ENCODE data around the gene CDKL5.
A peak's percentile ranks its signal among the peaks of the same experiment; 100 is the strongest.

The CDKL5 gene

DNA sequence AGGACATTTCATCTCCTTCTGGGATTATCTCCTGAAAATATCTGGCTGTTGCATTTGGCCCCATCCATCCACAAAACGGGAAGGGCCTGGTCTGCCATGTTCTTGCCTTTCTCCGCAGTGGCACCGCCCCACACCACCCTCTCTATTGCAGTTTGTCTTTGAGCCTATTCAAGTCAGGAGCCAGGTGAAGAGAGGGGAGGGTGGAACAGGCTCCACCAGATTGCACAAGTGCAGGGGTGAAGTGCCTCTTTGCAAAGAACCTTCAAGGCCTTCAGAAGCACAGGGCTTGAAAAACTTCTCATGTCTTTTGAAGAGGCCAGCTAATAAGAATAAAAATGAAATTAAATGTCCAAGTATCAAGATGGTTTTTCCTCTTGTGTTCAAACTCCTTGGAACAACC lies 217.8 kb downstream of the CDKL5 start:
- no peak for DNase-seq

DNA sequence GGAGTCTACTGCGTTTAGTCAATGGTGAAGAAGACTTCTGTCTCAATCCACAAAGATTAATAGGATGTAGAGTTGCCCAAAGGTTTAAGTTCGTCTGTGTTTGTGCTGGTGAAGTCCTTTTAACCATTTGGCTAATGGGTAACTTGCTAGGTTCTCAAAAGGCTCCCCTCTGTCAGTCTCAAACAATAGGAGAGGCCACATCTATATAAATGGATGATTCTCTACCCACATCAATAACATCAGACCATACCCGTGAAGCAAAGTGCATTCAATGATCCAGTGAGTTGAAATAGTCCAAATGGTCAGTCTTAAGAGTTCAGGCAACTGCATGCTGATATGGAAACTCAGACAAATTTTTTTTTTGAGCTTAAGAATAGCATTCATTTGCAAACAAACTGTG lies 218.4 kb downstream of the CDKL5 start:
- no peak for DNase-seq

DNA sequence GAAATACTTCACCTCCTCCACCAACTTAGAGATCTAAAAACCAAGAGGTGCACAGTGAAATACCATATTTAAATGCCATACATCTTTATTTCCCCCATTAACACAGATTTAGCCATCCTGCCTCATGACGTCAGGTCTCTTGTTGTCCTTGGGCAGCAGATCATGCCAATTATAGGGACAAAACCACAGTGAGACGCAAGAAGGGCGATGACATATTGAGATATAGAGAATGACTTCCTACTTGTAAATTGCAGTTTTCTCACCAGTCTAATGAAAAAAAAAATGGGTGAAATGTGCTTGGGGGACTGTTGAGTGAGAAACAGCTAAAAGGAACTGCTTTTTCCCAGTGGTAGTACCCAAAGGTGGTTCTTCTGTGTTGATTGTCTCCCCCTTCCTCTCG lies 222.2 kb downstream of the CDKL5 start:
- DNase-seq = no peak

DNA sequence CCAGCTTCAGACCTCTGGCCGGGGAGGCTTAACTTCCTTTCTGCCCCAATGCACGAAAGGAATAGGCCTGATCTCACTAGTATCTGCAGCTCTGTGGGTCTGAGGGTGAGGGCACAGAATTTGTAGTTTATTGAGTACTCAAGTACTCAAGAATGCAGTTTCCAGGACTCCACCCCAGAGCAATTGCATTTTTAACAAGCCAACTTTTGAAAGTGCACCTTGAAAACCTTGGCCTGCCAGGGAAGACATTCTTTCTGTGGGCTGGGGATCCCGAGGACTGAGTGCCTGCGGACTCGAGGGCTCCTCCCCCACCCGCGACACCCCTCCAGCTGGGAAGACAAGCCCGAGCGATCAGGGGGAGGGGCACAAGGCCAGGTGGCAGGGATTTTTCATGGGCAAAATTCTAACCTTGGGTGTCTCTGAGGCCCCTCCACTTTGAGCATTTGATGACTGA lies 224.1 kb downstream of the CDKL5 start:
- no peak for DNase-seq

DNA sequence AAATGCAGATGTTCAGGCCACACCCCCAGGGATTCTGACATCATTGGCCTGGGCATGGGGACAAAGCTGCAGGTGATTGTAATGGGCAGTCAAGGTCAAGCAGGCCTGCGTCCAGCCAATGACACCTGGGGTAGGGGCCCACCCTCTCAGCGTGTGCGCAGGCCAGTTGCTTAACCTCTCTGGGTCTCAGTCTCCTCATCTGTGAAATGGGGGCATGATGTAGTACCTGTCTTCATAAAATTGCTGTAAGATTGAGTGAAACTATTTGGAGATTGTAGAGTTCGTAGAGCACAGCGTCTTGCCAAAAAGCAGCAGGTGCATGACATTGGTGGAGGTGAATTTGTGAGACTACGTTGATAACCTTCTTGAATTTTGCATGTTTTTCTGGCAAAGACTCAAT lies 225.3 kb downstream of the CDKL5 start:
- no peak for DNase-seq

DNA sequence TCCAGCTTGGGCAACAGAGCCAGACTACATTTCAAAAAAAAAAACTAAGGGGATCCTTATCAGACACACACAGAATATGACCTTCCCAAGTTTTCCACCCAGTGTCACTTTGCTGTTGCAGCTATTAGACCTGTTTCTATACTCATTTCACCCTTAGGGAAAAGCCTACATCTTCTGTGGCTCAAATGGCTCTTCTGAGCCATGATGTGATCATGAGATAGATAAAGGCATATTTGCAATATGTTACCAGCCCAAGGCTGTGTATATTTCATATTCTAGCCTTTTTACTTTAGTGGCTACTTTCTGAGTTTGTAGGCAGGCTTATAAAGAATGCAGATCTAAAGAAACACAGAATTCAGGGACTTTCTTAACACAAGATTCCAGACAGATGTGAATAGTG lies 227.2 kb downstream of the CDKL5 start:
- DNase-seq = no peak

DNA sequence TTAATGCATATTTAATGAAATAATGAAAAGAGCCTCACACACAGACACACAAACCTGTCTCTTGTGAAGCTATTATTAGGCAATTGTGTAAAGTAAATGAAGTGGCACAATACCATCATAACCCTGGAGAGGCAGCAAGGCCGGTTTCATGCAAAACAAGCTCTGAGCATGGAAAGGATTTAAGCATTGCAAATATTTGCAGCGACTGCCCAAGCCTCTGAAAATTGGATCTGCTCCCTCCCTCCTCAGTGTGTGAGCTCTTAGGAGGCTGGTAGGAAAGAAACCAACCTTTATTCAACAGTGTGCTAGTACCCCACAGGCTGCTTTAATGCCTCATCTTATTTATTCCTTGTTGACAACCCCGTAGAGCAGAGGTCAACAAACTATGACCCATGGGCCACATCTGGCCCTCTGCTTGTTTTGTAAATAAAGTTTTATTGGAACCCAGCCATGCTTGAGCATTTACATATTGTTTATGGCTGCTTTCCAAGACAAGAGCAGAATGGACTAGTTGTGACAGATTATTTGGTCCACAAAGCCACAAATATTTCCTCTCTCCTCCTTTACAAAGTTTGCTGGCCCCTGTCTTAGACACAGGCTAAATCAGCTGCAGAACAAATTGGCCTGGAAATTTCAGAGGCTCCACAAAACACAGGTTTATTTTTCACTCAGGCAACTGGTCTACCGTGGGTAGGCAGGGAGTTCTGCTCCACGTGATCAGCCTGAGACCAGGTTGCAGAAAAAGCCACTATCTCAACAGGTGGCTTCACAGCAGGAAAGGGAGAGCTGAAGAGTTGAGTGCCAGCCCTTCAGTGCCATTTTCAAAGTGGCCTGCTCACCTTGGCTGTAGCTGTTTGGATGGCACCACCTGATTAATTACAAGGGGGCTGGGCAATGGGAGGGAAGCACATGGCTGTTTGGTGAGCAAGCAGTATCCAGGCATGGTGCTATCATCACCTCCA lies 229.7 kb downstream of the CDKL5 start:
- no peak for DNase-seq

DNA sequence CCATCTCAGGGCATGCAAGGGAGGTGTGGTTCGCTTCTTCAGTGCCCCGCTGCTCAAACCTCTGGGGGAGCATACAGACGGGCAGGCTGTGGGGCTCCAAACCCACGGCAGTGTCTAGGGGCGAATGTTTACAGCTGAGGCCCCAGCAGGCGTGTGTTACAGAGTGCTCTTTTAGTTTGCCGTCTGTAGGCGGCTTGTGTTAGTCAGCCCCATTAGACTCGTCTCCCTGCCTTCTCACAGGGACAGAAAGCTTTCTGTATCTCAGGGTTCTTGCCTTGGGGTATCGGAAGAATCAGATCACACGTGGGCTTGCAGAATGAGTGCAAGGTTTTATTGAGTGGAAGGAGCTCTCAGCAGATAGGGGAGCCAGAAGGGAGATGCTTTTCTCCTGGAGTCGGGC lies 235.9 kb downstream of the CDKL5 start:
- DNase-seq = peak in 3 of 56 donors; percentile 8 to 19 (median 16)

DNA sequence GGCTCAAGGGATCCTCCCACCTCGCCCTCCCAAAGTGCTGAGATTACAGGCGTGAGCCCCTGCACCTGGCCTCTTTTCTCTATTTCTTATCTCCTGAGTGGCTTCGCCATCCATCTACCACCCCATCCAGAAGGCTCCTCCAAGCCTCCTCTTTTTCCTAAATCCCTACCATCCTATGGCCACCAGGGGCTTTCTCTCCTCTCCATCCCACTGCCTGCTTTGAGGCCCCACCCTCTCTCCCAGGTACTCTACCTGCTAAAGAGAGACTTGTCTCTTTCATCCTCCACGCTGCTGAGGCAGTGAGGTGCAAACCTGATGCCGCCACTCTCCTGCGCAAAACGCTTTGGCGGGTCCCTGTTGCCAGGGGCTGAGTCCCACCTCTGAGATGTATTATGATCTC lies 239.5 kb downstream of the CDKL5 start:
- no peak for DNase-seq

DNA sequence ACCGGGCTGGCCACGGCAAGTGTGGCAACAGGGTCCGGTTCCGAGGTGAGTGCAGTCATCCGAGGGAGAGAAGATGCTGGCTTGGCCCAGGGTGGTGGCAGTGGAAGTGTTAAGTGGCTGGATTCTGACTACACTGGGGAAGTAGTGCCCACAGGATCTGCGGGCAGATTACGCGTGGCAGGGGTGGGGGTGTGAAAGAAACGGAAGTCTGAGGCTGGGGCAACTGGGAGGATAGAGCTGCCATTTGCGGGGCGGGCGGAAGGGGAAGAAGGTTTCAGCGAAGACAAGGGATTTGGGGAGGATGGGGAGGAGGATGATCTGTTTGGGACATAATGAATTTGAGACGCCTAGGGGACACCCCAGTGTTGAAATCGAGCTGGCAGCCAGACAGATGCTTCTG lies 241.2 kb downstream of the CDKL5 start:
- no peak for DNase-seq

DNA sequence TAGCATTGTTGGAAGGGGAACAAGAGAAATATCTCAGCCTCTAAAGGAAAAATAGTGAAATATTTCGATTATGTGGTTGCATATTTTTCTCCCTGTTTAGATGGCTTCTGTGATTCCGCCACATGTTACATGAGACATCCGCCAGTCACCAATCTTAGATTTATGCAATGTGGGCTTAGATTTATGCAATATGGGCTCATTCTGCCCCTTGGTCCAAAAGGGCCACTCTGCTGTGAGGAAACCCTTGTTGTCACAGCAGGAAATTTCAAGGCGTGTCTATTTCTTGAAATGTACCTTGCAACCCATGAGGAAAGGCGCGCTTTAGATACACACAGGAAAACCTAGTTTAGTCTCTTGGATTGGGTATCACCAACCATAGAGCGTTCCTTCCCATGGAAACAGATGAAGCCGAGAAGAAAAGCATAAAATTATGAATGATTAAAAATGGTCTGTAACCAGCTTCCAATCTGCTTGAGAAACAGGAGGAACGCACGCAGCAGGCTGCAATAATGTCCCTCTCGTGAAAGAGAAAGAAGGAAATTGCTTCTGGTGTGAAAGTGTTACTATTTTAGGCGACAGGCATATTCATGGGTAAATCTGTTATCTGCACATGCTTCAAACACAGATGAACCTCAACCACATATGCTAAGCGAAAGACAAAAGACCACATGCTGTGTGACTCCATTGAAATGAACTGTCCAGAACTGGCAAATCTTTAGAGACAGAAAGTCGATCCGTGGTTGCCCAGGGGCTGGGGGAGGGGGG lies 242.8 kb downstream of the CDKL5 start:
- no peak for DNase-seq

DNA sequence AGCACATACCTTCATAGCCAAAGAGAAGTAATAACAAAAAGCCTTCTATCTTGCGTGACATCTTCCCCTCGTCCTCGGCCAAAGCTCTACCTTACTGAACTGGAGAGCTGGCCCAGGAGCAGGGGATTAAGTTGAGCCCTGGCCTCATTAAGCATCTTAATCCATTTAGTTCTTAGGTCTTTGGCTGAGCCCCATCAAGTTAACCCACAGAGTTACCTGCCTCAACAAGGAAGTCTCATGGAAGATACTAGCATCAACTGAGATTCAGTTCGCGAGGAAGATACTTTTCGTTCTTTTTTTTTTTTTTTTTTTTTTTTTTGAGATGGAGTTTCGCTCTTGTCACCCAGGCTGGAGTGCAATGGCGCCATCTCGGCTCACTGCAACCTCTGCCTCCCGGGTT lies 246.6 kb downstream of the CDKL5 start, which contains the start of gene RS1:
Gene RS1, minus strand, starts transcription at position 101 of the 400 bp plus-strand sequence. Its CDS starts 40 bp downstream, at position 61.
- DNase-seq = no peak

DNA sequence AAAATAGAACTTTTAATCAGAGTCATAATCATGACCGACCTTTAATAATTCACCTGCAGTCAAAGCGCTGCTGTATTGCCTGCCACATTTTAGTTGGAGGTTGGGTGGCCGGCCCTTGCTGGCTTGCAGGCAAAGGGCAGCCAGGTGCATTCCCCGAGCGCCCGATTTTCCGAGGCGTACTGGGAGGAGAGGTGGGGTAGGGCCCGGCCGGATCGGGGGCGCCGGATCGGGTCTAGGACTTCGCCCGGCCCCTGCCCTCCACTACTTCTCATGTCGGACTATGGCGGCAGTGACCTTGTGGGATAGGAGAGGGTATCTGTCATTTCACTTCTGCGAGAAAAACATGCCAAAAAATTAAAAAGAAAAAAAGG lies 249.0 kb downstream of the CDKL5 start:
- DNase-seq = peak in 28 of 56 donors; percentile 1 to 57 (median 17)

DNA sequence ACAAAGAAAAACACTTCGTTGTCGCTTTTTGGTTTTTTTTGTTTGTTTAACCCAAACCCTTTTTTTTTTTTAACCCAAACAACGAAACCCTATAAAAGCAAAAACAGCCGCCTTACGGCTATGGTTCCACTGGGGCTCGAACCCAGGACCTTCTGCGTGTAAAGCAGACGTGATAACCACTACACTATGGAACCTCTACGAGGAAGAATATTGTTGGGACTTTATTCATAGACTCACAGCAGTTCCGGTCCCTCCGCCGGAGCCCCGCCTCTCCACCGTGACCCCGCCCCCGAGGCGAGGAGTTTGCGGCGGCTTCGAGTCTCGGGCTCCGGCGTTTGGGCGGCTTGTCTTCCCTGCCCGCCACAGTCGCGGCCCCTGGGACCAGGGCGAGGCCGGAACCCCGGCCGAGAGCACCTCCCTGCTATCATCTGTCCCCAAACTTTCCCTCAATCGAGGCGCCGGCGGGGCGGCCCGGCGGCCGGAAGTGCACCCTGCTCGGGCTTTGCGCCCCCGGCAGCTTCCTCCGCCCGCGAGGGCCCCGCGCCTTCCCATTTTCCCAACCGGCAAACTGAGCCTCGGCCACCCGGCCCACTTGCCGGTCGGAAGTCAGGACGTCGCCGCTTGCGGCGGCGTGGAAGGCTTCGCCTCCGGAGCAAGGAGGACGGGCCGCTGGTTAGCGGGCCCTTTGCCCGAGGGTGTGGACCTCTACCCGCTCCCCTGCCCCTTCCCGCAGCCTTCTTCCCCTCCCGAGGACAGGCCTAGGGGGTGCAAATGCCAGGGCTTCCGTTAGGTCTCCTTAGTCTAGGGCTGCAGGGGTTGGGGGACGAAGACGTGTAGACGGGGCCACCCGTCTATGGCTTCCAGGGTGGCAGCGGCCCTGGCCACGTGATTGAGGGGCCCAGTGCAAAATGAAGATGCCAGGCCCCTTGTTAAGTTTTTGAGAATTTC lies 249.7 kb downstream of the CDKL5 start:
- DNase-seq = peak; percentile 0 to 84 (median 54)

DNA sequence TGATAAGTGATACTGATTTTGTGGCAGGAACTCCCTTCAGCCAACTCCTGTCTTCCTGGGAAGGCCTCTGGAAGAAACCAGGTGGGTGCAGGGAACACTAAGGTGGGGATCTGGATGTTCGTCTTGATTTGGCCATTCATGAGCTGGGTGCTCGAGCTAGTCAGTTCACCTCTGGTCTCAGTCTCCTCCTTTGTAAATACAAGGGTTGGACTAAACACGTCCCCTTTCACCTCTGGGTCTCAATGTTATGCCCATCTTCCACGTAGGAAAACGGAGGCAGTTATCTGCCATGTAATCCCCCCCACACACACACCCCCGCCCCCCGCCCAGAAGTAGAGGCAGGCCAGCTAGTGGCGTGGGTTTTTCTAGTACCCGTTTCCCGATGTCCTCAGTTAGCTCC lies 250.6 kb downstream of the CDKL5 start:
- DNase-seq = no peak

DNA sequence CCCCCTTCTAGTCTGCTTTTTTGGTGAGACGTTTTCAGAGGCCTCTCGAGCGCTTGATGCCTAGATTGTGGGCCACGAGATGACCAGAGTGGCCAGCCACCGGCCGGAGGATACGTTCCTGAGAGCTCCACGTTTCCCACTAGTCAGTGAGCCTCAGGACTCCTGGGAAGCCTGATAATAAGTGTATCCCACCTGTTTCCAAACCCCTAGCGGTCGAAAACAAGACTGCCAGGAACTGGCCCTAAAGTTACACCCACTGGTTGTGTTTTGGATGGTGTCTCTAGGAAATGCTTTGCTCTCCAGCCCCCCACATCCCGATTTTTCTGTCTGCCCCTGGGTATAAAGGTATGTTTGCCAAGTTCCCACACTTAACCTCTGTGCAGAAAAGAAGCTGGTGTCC lies 251.1 kb downstream of the CDKL5 start:
- peak in 1 of 56 donors; percentile 1 for DNase-seq

DNA sequence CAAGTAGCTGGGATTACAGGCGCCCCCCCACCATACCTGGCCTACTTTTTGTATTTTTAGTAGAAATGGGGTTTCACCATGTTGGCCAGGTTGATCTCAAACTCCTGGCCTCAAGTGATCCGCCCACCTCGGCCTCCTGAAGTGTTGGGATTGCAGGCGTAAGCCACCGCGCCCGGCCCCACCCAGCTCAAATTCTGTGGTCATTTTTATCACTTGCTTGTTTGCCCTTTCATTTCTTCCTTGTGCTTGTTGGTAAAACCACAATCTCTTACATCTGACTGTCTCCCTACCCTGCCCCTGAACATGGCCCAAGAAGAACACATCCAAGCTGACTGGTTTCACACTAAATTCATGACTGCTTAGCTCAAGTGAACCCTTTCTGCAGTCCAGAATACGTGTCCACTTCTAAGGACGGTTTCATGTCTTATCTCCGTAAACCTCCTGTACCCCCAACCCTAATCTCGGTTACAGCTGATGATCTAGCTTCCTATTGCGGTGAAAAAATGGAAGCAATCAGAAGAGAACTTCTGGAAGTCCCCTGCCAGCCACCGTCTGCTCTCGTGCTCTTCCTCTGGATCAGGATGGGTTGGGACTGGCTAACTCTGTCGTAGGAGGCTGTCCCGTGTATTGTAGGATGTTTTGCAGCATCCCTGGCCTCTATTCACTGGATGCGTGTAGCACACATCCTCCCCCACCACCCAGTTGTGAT lies 251.9 kb downstream of the CDKL5 start:
- DNase-seq = no peak

DNA sequence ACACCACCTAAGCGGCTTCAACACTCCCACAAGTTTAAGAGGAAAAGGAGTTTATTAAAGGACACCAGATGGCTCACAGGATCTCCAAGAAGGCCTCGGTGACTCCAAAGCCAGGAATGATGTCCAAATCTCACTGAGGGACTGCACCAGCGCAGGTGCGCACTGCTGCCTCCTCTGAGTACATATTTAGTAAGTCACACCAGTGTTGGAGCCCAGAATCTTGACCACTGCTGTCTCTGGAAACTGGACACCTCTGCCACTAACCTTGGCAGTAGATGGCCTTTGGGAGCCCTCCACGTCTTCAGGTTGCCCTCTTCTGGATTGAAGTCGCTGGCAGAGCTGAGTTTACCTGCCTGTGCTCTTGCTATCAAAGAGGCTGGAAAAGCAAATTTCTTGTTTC lies 256.6 kb downstream of the CDKL5 start:
- no peak for DNase-seq

DNA sequence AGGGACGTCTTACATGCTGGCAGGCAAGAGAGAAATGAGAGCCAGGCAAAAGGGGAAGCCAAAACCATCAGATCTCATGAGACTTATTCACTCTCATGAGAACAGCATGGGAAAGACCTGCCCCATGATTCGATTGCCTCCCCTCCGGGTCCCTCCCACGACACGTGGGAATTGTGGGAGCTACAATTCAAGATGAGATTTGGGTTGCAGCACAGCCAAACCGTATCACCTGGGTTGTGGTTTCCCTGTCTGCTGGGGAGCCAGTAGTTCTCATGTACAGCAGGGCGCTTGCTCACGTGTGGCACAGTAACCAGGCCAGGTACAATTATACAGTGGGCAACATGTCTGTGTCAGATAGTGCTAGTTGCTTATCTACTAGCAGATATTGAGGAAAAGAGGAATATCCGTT lies 257.6 kb downstream of the CDKL5 start:
- DNase-seq = no peak

DNA sequence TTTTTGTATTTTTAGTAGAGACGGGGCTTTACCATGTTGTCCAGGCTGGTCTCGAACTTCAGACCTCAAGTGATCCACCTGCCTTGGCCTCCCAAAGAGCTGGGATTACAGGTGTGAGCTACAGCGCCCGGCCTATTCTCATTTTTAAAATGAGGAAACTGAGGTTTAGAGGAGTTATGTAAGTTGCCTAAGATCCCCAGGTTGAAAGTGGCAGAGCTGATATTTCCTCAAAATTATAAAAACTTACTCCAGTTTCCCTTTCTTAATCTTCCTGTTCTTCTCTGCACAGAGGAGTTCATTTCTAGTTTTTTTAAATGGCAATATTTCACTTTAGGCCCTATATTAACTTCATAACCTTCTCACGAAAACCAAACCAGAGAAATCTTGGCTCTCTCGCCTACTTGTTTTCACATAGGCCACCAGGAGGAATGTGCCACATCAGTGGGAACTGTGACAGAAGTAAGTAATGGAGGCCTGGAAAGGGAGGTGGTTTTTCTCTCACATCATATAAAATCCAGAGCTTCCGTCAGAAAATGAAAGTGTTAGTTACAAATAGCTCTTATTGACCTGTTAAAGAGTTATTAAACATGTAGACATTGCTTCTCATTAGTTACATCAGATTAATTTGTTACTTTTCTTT lies 262.6 kb downstream of the CDKL5 start:
- DNase-seq = no peak

Measured in nucleus accumbens (tissue), 56 donors.